GM21786 (cell line): ENCODE measurements around the gene HDAC9.

Experiments used
- ATAC-seq: cut with Tn5 transposase; IDR thresholded peaks from one replicate; pipeline ENCODE4 v1.9.1; 2021; ENCODE audit not compliant: unreplicated experiment

The HDAC9 gene

GRCh38 chr7:18771834-18772566 is 276.5 kb downstream of the HDAC9 start:
- ATAC-seq: no peak

- ATAC-seq: no peak
Measured at GRCh38 chr7:18772567-18772965, 277.0 kb downstream of the HDAC9 start.

DNA sequence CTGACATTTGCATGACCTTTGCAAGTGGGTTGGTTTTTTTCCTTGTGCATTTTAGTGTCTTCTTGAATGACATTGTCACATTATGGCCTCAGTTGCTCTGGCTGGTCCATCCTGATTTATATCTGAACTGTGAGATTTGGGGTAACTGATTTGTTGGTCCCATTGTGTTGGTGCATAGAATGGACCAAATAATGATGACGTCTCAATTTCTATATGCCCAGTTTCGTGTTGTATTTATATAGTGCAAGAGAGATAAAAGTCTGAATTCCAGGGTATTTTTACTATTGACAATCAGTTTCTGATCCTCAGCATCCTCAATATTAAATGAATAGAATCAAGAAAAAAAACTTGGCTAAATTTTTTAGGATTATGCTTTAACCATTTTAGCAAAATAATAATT is 281.8 kb downstream of the HDAC9 start:
- ATAC-seq: no peak

GRCh38 chr7:18778594-18778993 is 283.0 kb downstream of the HDAC9 start:
- no peak for ATAC-seq

DNA sequence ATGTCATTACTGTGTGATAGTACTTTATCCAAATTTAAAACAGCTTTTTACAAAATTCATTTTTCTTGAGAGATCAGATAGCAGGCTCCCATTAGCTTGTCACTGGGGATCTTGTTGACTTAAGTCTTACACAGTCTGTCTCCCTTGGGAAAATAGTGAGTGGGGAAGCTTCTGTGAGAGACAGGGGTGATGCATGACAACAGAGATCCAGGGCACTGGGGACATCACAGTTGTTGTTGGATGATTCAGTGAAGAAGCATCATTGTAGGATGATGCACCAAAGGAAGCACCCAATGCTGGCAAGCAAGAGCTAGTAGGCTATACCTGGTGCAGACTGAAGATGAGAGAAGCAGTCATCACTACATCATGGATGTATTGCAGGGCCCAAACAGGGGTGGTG is 284.7 kb downstream of the HDAC9 start:
- ATAC-seq: no peak

DNA sequence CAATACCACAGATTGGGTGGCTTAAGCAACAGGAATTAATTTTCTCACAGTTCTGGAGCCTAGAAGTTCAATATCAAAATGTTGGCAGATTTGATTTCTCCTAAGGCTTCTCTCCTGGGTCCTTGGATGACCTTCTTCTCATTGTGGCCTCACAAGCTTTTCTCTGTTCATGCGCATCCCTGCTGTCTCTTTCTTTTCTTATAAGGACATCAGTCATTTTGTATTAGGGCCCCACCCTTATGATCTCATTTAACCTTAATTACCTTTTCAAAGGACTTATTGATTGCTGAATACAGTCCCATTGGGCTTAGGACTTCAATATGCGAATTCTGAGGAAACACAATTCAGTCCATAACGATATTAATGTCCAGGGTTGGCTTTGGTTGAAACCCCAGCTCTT is 285.4 kb downstream of the HDAC9 start:
- ATAC-seq: no peak

DNA sequence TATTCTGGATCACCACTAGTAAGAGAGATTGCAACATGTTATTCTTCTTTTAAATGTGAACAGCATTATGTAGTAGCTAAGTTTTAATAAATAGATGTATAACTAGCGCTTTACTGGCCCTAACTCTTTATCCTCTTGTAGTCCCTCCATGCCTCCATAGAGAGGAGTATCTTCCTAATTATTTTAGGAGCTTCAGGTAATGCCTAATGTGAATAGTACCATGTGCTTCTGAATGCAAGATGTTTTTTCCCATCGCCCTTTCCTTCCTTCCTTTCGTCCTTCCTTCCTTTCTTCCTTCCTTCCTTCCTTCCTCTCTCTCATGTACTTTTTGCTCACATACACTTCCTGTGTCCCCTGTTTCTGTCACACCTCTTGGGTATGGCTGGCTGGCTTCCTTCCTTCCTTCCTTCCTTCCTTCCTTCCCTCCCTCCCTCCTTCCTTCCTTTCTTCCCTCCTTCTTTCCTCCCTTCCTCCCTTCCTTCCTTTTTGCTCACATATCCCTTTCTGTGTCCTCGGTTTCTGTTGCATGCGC is 290.7 kb downstream of the HDAC9 start:
- no peak for ATAC-seq

DNA sequence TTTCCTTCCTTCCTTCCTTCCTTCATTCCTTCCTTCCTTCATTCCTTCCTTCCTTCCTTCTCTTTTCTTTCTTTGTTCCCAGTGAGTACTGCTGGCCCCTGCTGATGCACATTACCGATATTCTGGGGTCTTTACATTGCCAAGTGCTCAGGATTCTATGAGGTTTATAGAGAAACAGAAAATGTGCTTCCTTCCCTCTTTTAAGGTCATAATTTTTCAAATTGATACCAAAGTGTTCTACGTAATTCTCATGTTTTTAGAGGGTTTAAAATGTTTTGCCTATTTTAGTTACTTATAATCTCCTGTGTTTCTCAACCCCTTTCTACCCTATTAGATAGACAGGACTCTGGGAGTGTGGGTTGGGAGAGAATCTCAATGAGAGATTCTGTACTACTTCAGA is 291.2 kb downstream of the HDAC9 start:
- ATAC-seq: no peak

DNA sequence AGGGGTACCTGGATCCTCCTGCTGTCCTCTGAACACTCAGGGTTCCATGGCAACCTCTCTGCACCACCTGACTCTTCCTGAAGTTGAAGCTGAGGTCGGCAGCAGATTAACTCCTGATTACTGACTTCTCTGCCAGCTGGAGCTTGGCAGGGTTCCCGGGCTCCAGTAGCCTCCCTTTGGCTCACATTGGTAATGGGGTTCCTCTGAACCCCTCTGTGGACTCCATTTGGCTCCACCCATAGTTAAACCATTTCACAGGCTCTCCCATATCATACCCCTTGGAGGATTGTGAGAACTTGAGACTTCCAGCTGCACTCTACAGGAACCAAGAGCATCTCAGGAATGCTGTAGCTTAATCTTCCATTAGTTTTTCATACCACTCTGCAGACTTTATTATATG is 292.5 kb downstream of the HDAC9 start:
- no peak for ATAC-seq

DNA sequence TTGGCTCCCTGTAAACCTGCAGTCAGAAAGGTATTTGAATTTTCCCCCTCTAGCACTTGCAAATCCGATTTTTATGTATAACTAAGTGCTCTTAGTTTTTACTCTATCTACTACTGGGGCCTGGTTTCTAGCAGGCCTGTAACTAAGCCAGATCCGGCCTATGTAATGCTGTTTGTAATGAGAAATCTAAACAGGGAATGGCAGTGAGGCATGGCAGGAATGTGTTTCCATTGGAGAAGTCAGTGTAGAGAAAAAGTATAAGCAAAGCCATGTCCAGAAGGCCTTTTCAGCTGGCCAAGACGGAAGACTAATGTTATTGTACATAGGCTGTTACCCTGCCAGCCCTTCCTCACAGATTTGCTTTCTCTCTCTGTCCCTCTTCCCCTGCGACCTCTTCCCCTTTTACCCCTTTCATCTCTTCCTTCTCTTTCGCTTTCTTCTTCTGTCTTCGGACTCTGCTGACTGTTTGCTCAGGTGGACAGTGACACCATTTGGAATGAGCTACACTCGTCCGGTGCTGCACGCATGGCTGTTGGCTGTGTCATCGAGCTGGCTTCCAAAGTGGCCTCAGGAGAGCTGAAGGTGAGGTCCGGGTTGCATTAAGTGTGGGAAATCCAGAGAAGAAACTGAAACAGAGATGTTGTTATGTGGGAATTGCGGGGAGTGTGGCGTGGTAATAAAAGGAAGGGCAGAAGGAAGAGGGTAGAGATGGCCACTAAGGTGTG is 297.5 kb downstream of the HDAC9 start:
- ATAC-seq: no peak

DNA sequence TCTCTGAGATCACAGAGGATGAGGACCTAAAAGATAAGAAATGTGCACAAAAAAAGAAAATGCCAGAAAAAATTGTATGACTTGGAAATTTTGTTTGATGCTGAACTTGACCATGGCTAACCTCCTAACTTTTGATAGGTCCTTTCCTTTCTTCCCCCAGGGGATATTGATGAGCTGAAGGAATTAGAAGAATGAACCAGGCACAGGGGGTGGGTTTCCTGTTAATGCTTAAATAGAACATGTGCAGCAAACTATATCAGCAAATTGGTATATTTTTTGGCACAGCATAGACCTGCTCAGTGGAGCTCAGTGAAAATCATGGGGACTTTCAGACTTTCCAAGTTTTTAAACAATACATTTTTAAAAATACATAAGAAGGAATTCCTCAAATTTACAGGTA is 300.7 kb downstream of the HDAC9 start:
- ATAC-seq: no peak

- ATAC-seq: no peak
Measured at GRCh38 chr7:18798088-18798906, 302.7 kb downstream of the HDAC9 start.

DNA sequence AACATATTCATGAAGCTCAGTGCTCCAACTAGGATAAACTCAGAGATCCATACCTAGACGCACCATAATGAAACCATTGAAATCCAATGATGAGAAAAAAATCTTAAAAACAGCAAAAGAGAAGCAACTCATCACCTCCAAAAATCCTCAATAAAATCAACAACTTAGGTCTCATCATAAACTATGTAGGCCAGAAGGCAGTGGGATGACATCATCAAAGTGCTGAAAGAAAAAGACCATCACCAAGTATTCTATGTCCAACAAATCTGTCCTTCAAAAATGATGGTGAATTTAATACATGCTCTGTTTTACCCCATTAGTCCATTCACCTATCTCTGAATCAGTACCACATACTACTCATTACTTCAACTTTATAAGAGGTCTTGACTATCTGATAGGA is 304.4 kb downstream of the HDAC9 start:
- no peak for ATAC-seq

DNA sequence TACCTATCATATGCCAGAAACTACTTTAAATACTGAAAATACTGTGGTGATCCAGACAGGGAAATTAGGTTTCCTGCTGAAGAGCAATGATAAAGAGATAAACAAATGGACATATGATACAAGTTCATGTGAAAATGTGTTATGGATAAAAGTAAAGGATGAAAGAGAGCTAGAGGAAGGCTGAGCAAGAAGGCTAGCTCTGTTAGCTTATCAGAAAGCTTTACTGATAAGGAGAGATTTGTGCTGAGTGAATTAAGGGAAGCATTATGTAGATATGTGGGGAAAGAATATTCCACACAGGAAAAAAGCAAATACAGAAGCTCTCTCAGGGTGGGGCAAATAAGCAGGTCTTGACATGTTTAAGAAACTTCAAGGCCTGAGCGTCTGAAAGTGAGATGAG is 308.4 kb downstream of the HDAC9 start:
- ATAC-seq: no peak

GRCh38 chr7:18806177-18806576 is 310.6 kb downstream of the HDAC9 start:
- ATAC-seq: no peak

- no peak for ATAC-seq
Measured at GRCh38 chr7:18808026-18808425, 312.5 kb downstream of the HDAC9 start.

DNA sequence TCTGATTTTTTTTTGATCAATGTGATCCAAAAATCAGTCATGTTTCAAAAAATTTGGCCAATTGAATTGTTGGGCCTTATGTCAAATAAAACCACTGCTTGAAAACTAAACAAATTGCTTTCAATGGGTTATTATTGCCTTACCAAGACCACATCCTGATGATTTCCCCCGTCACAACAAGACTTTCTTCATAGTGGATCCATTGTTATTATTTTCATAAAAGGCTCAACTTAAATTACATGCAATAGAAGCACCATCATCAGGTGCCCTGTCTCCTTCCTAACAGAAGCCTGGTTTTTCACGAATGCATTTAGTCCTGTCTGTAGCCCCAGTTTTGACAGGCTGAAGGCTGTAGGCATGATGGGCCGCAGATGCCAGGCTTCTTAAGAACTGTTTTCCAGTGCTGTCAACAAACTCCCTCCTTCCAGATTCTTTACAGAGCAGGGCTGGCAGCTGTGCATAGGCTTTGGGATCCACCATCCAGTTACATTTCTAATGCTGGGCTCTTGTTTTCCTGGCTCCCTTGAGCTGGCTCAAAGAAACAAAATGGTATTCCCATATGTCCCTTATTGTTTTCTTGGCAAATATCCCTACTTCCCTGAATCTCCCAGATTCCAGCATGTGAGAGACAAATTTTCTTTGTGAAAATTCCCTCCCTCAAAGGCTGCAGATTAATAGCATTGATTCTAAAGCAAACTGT is 319.9 kb downstream of the HDAC9 start:
- ATAC-seq: no peak

DNA sequence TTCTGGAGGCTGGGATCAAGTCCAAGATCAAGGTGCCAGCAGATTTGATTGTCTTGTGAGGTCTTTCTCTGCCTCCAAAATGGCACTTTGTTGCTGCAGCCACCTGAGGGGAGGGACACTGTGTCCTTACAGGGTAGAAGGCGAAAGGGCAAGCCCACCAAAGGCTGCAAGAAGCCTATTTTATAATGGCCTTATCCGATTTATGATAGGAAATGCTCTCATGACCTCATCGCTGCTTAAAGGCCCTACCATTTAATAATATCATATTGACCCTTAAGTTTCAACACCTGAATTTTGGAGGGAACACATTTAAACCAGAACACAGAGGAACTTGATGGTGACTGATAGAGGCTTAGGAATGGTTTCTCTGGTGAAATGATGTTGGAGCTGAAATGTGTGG is 325.4 kb downstream of the HDAC9 start:
- no peak for ATAC-seq

DNA sequence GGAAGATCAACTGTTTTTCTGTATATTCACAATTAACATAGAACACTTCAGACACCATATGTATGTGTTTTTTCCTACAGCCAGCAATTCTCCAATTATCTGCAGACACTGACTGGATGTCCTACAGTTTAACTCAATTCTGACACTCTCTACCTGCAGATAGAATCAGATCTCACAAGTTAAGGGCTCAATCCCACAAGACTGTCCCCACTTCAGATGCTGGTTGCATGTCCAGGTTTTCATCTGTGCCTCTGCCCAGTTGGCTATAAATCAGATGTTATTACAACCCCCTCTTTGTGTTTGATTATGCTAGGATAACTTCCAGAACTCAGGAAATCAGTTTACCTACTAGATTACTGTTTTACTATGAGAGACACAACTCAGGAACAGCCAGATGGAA is 326.0 kb downstream of the HDAC9 start:
- ATAC-seq: no peak

- no peak for ATAC-seq
Measured at GRCh38 chr7:18824157-18824556, 328.6 kb downstream of the HDAC9 start.
